HepG2 (cell line): ENCODE results near the gene ATRX. TPM values are rescaled to one million over a fixed set of nuclear protein-coding genes. Genes with fewer than 3 reads are reported as not detected.

ENCODE experiments used
- ARNT2 ChIP-seq: sonication (generic); formaldehyde crosslinking; IDR thresholded peaks from 2 replicates; pipeline ENCODE4 v1.8.0; 2022; ENCODE audit warnings: mild to moderate bottlenecking, low read depth, missing genetic modification reagents, moderate library complexity
- DR1 ChIP-seq: sonication (generic); formaldehyde crosslinking; IDR thresholded peaks from 2 replicates; pipeline ENCODE4 v1.8.0; 2021; ENCODE audit warnings: mild to moderate bottlenecking, missing genetic modification reagents, inconsistent platforms
- KDM5B ChIP-seq: sonication (generic); formaldehyde crosslinking; IDR thresholded peaks from 2 replicates; pipeline ENCODE4 v1.4.0; 2020; ENCODE audit warnings: missing genetic modification reagents, mild to moderate bottlenecking, borderline replicate concordance
- MLX ChIP-seq: IDR thresholded peaks from 2 replicates; pipeline ENCODE4 v1.6.1; 2016
- PHF5A ChIP-seq: IDR thresholded peaks from one replicate; pipeline ENCODE4 v1.6.1; 2018; ENCODE audit warnings: low read depth, missing genetic modification reagents; ENCODE audit not compliant: unreplicated experiment
- RBM22 ChIP-seq: fragments of 200-400 bp; formaldehyde crosslinking; optimal IDR thresholded peaks from 2 replicates; pipeline ENCODE3; 2017; ENCODE audit warnings: mild to moderate bottlenecking, low read length, moderate library complexity
- STAG1 ChIP-seq: sonication (generic); formaldehyde crosslinking; IDR thresholded peaks from 2 replicates; pipeline ENCODE4 v1.4.0; 2020; ENCODE audit warnings: missing genetic modification reagents
- TOE1 ChIP-seq: sonication (generic); formaldehyde crosslinking; IDR thresholded peaks from 2 replicates; pipeline ENCODE4 v1.4.0; 2020; ENCODE audit warnings: mild to moderate bottlenecking, missing genetic modification reagents
- ZBED4 ChIP-seq: sonication (generic); formaldehyde crosslinking; IDR thresholded peaks from 2 replicates; pipeline ENCODE4 v1.4.0; 2020; ENCODE audit warnings: missing genetic modification reagents, borderline replicate concordance
- ZNF282 ChIP-seq: fragments of 450-650 bp; IDR thresholded peaks from 2 replicates; pipeline ENCODE4 v1.6.1; 2018; ENCODE audit not compliant: partially characterized antibody
- ZNF382 ChIP-seq: sonication (generic); formaldehyde crosslinking; IDR thresholded peaks from 2 replicates; pipeline ENCODE4 v1.5.0; 2020; ENCODE audit warnings: missing genetic modification reagents, mild to moderate bottlenecking, borderline replicate concordance
- polyA plus RNA-seq, 8 experiments: library from polyadenylated mRNA; depleted of rRNA in 3 of 8; stranded (reverse) in 7 of 8; unstranded in 1 of 8; fragments of >200 nt; fragmentation: Illumina TruSeq in 4 of 8; extraction: Trizol in 4 of 8; gene quantifications; 2 replicates each; pipeline versions ENCODE4 v1.2.1 to v1.2.3, GENCODE V29; 2011 to 2016; ENCODE audit warnings: low read depth in 4 of 8, missing spikeins in 1 of 8, mixed read lengths in 1 of 8; ENCODE audit not compliant: insufficient read depth in 1 of 8
- total RNA-seq, 5 experiments: library from RNA; depleted of rRNA; stranded (reverse); fragments of >200 nt; fragmentation: Illumina TruSeq; extraction: Trizol; gene quantifications; 2 replicates each; pipeline ENCODE4 v1.2.3, GENCODE V29; 2016; ENCODE audit warnings: low read depth in 1 of 5

ATRX gene
- total and polyA plus RNA-seq, 2 of the 13 experiments (the other 11 are each of a cell fraction or from before 2014, with no cell fraction given) = 26.1 to 44.5 TPM

GRCh38 chrX:77514177-77514576 lies 271.8 kb downstream of the ATRX start (continued):
- TF ChIP-seq ZNF382 (no peak), RBM22 (no peak), ZBED4 (CRISPR knock-in tag) (no peak), TOE1 (CRISPR knock-in tag) (no peak), KDM5B (CRISPR knock-in tag) (no peak), DR1 (CRISPR knock-in tag) (no peak), MLX (CRISPR knock-in tag) (no peak), ARNT2 (CRISPR knock-in tag) (no peak), ZNF282 (no peak), PHF5A (no peak), STAG1 (CRISPR knock-in tag) (no peak)
